H1 (cell line): Measurements from ENCODE around the gene ZNF581. TPM values are rescaled to one million over a fixed set of nuclear protein-coding genes. Genes with fewer than 3 reads are reported as not detected.
A peak's percentile ranks its signal among the peaks of the same experiment; 100 is the strongest.

Experiments used
- CTCF ChIA-PET: fragments of 300-600 bp; sonication (Branson Sonifier 250); formaldehyde crosslinking; loops from one replicate; lab custom pipeline; 2021; ENCODE audit not compliant: partially characterized antibody; lab: Charles Lee
- POLR2A ChIA-PET: fragments of 300-600 bp; sonication (Branson Sonifier 250); formaldehyde crosslinking; loops from one replicate; lab custom pipeline; 2021; ENCODE audit warnings: inconsistent platforms; ENCODE audit not compliant: partially characterized antibody; lab: Charles Lee
- DNase-seq, 2 experiments: peaks; one replicate each; pipeline versions ENCODE4 v3.0.0 to v3.0.0-alpha.2; 2010 to 2022; ENCODE audit warnings: low spot score in 2 of 2, low read depth in 1 of 2, mixed read lengths in 1 of 2
- FAIRE-seq: peaks from 2 replicates; lab custom pipeline; 2011; peaks lifted over from hg19 to GRCh38; lab: Jason Lieb, UNC
- H2AFZ ChIP-seq: 2 replicates; pipeline ENCODE4 v1.8.1; 2012; ENCODE audit warnings: low read length, inconsistent platforms
- H2AK5ac ChIP-seq: 2 replicates; pipeline ENCODE4 v1.6.1; 2013; ENCODE audit warnings: low read depth, low read length
- H2BK120ac ChIP-seq: replicated peaks from 2 replicates; pipeline ENCODE3; 2013; ENCODE audit warnings: low read depth, low read length, inconsistent platforms
- H2BK12ac ChIP-seq: 2 replicates; pipeline ENCODE4 v1.6.1; 2013; ENCODE audit warnings: low read depth, low read length
- H2BK15ac ChIP-seq: 2 replicates; pipeline ENCODE4 v1.6.1; 2013; ENCODE audit warnings: low read length
- H2BK20ac ChIP-seq: 2 replicates; pipeline ENCODE4 v1.6.1; 2013; ENCODE audit warnings: low read length
- H2BK5ac ChIP-seq: 2 replicates; pipeline ENCODE4 v1.6.1; 2013; ENCODE audit warnings: low read depth, low read length
- H3K14ac ChIP-seq: 2 replicates; pipeline ENCODE4 v1.6.1; 2013; ENCODE audit warnings: inconsistent platforms; ENCODE audit not compliant: insufficient read length
- H3K18ac ChIP-seq: 2 replicates; pipeline ENCODE4 v1.6.1; 2013; ENCODE audit warnings: low read length; ENCODE audit errors: extremely low read depth
- H3K23ac ChIP-seq: 2 replicates; pipeline ENCODE4 v1.6.1; 2013; ENCODE audit warnings: inconsistent platforms; ENCODE audit not compliant: insufficient read length
- H3K23me2 ChIP-seq: 2 replicates; pipeline ENCODE4 v1.6.1; 2013; ENCODE audit warnings: low read depth, low read length
- H3K27ac ChIP-seq: 2 replicates; pipeline ENCODE4 v1.6.1; 2011; ENCODE audit warnings: low read depth, low read length, inconsistent platforms
- H3K27me3 ChIP-seq, 4 experiments: replicated peaks in 1 of 4; 1 replicate in 1 of 4; 2 replicates in 3 of 4; pipeline versions ENCODE4 v1.6.1 to v1.8.1; 2011 to 2013; ENCODE audit warnings: low read length in 3 of 4, mild to moderate bottlenecking in 3 of 4, inconsistent platforms in 2 of 4, mixed read lengths in 2 of 4, moderate library complexity in 1 of 4; ENCODE audit not compliant: control insufficient read depth in 3 of 4, insufficient read depth in 3 of 4; ENCODE audit errors: extremely low read depth in 1 of 4
- H3K36me3 ChIP-seq, 4 experiments: 2 replicates each; pipeline versions ENCODE4 v1.6.1 to v1.8.1; 2011 to 2013; ENCODE audit warnings: mild to moderate bottlenecking in 4 of 4, low read length in 3 of 4, moderate library complexity in 2 of 4, control low read depth in 1 of 4, inconsistent platforms in 1 of 4; ENCODE audit not compliant: insufficient read depth in 4 of 4, control insufficient read depth in 2 of 4
- H3K4ac ChIP-seq: replicated peaks from 2 replicates; pipeline ENCODE3; 2013; ENCODE audit warnings: low read length, low read depth, mixed read lengths, inconsistent platforms; ENCODE audit not compliant: insufficient read length
- H3K4me1 ChIP-seq, 4 experiments: replicated peaks in 1 of 4; 1 replicate in 1 of 4; 2 replicates in 3 of 4; pipeline versions ENCODE4 v1.6.1 to v1.8.1; 2011 to 2013; ENCODE audit warnings: low read length in 3 of 4, inconsistent platforms in 2 of 4, mixed read lengths in 1 of 4; ENCODE audit not compliant: insufficient read depth in 4 of 4, control insufficient read depth in 3 of 4
- H3K4me2 ChIP-seq, 2 experiments: 2 replicates each; pipeline versions ENCODE4 v1.6.1 to v1.8.1; 2011 to 2013; ENCODE audit warnings: low read depth in 2 of 2, low read length in 2 of 2, control low read depth in 1 of 2, inconsistent platforms in 1 of 2, mild to moderate bottlenecking in 1 of 2; ENCODE audit not compliant: insufficient read depth in 1 of 2
- H3K4me3 ChIP-seq, 4 experiments: fragments of 200-600, 300-600 bp in 1 of 4; sonication (generic), shearing (Covaris generic), sonication (Bioruptor Twin) in 1 of 4; 2 replicates each; pipeline versions ENCODE4 v1.5.1 to v1.8.1; 2011 to 2016; ENCODE audit warnings: low read length in 4 of 4, low read depth in 3 of 4, control low read depth in 2 of 4, inconsistent platforms in 2 of 4, mild to moderate bottlenecking in 2 of 4, mixed read lengths in 1 of 4, moderate library complexity in 1 of 4; ENCODE audit not compliant: insufficient read depth in 2 of 4; ENCODE audit errors: extremely low read depth in 1 of 4
- H3K56ac ChIP-seq: replicated peaks from 2 replicates; pipeline ENCODE3; 2013; ENCODE audit warnings: low read depth, mild to moderate bottlenecking, mixed read lengths, low read length, inconsistent platforms; ENCODE audit not compliant: insufficient read length
- H3K79me1 ChIP-seq: 2 replicates; pipeline ENCODE4 v1.6.1; 2013; ENCODE audit warnings: low read depth, low read length, control low read depth
- H3K79me2 ChIP-seq, 2 experiments: 2 replicates each; pipeline versions ENCODE4 v1.6.1 to v1.8.1; 2012 to 2013; ENCODE audit warnings: low read length in 2 of 2, mild to moderate bottlenecking in 2 of 2, inconsistent platforms in 1 of 2; ENCODE audit not compliant: insufficient read depth in 2 of 2, control insufficient read depth in 1 of 2
- H3K9ac ChIP-seq, 4 experiments: replicated peaks in 1 of 4; 1 replicate in 1 of 4; 2 replicates in 3 of 4; pipeline versions ENCODE4 v1.6.1 to v1.8.1; 2011 to 2013; ENCODE audit warnings: low read depth in 3 of 4, low read length in 3 of 4, control low read depth in 2 of 4, mild to moderate bottlenecking in 2 of 4, moderate library complexity in 2 of 4, inconsistent platforms in 1 of 4; ENCODE audit errors: extremely low read depth in 1 of 4
- H3K9me3 ChIP-seq, 2 experiments: 2 replicates each; pipeline versions ENCODE4 v1.6.1 to v1.8.1; 2012 to 2013; ENCODE audit warnings: mild to moderate bottlenecking in 2 of 2, moderate library complexity in 2 of 2, control low read depth in 1 of 2, inconsistent platforms in 1 of 2, low read depth in 1 of 2, low read length in 1 of 2, mixed read lengths in 1 of 2; ENCODE audit not compliant: insufficient read depth in 2 of 2
- H4K20me1 ChIP-seq, 2 experiments: replicated peaks in 1 of 2; 2 replicates each; pipeline versions ENCODE3 to v1.8.1; 2011 to 2013; ENCODE audit warnings: inconsistent platforms in 2 of 2, low read length in 2 of 2, mild to moderate bottlenecking in 1 of 2; ENCODE audit not compliant: insufficient read depth in 2 of 2, control insufficient read depth in 1 of 2
- H4K5ac ChIP-seq: 2 replicates; pipeline ENCODE4 v1.6.1; 2013; ENCODE audit warnings: low read length, low read depth, mixed read lengths, inconsistent platforms; ENCODE audit not compliant: insufficient read length
- H4K8ac ChIP-seq: 2 replicates; pipeline ENCODE4 v1.8.0; 2013; ENCODE audit warnings: mild to moderate bottlenecking, moderate library complexity, low read length, inconsistent platforms; ENCODE audit not compliant: insufficient read depth; ENCODE audit errors: extremely low read depth
- H4K91ac ChIP-seq: replicated peaks from 2 replicates; pipeline ENCODE3; 2013; ENCODE audit warnings: low read length, mixed read lengths, inconsistent platforms; ENCODE audit not compliant: insufficient read length
- ASH2L ChIP-seq: fragments of 200-600, 300-600 bp; sonication (generic); IDR thresholded peaks from one replicate; pipeline ENCODE4 v1.7.1; 2017; ENCODE audit warnings: low read length
- BACH1 ChIP-seq: IDR thresholded peaks from 2 replicates; pipeline ENCODE4 v1.6.1; 2012; ENCODE audit warnings: low read length, improper control_type of control experiment
- BCL11A ChIP-seq, 2 experiments: IDR thresholded peaks; one replicate each; pipeline ENCODE4 v1.6.1; 2011; ENCODE audit warnings: low read depth in 2 of 2, low read length in 2 of 2, mild to moderate bottlenecking in 2 of 2
- CHD2 ChIP-seq: IDR thresholded peaks from 2 replicates; pipeline ENCODE4 v1.6.1; 2012; ENCODE audit warnings: low read length, improper control_type of control experiment
- GABPA ChIP-seq: IDR thresholded peaks from 2 replicates; pipeline ENCODE4 v1.6.1; 2011; ENCODE audit warnings: mild to moderate bottlenecking, low read length, moderate library complexity, borderline replicate concordance; ENCODE audit not compliant: insufficient read depth
- KDM1A ChIP-seq: fragments of 200-600, 300-600 bp; sonication (generic); IDR thresholded peaks from 2 replicates; pipeline ENCODE4 v1.7.1; 2016; ENCODE audit warnings: mild to moderate bottlenecking, low read length, borderline replicate concordance
- MAFK ChIP-seq: IDR thresholded peaks from 2 replicates; pipeline ENCODE4 v1.6.1; 2012; ENCODE audit warnings: low read depth, mild to moderate bottlenecking, improper control_type of control experiment, low read length
- POU5F1 ChIP-seq: IDR thresholded peaks from 2 replicates; pipeline ENCODE4 v1.6.1; 2011; ENCODE audit warnings: low read depth, mild to moderate bottlenecking, low read length, moderate library complexity
- RAD21 ChIP-seq, 2 experiments: IDR thresholded peaks in 1 of 2; conservative IDR thresholded peaks in 1 of 2; 2 replicates each; pipeline ENCODE4 v1.6.1; 2011; ENCODE audit warnings: low read depth in 2 of 2, low read length in 2 of 2, improper control_type of control experiment in 1 of 2, inconsistent platforms in 1 of 2, mild to moderate bottlenecking in 1 of 2, moderate library complexity in 1 of 2
- RFX5 ChIP-seq: IDR thresholded peaks from 2 replicates; pipeline ENCODE4 v1.6.1; 2011; ENCODE audit warnings: low read depth, low read length, improper control_type of control experiment, borderline replicate concordance
- SIX5 ChIP-seq: IDR thresholded peaks from 2 replicates; pipeline ENCODE4 v1.6.1; 2011; ENCODE audit warnings: mild to moderate bottlenecking, low read depth, low read length
- SP2 ChIP-seq: IDR thresholded peaks from 2 replicates; pipeline ENCODE4 v1.6.1; 2012; ENCODE audit warnings: mild to moderate bottlenecking, low read length, inconsistent platforms
- TBP ChIP-seq: IDR thresholded peaks from 2 replicates; pipeline ENCODE4 v1.6.1; 2011; ENCODE audit warnings: low read depth, low read length, improper control_type of control experiment
- WGBS, 2 experiments: shearing (Covaris generic) in 1 of 2; methylation state at CpG; one replicate each; pipeline versions ENCODE4 v1.1.6 to v1.1.7; 2013 to 2015; ENCODE audit warnings: low lambda C conversion rate in 2 of 2, mixed read lengths in 2 of 2, inconsistent platforms in 1 of 2, low coverage in 1 of 2, missing lambda C conversion rate in 1 of 2; ENCODE audit not compliant: insufficient replicate concordance in 2 of 2, insufficient coverage in 1 of 2, insufficient read length in 1 of 2; ENCODE audit errors: extremely low coverage in 1 of 2, missing lambda C conversion rate in 1 of 2; 5-methylcytosine and 5-hydroxymethylcytosine counted together
- polyA plus RNA-seq, 7 experiments: library from polyadenylated mRNA; depleted of rRNA in 3 of 7; stranded (reverse) in 5 of 7; unstranded in 2 of 7; fragments of >200 nt in 5 of 7; fragments of 200-250 nt in 2 of 7; gene quantifications; 1 replicate in 5 of 7; 2 replicates in 1 of 7; 4 replicates in 1 of 7; pipeline versions ENCODE4 v1.2.1 to v1.2.3, GENCODE V29; 2011 to 2013; ENCODE audit warnings: missing spikeins in 2 of 7, mixed read lengths in 2 of 7
- total RNA-seq: library from RNA; stranded (reverse); fragmentation: NEBNext Ultra II Directional; extraction: Animal tissue kit (Norgen Biotek cat#: 25700); gene quantifications from 2 replicates; pipeline ENCODE4 v1.2.1, GENCODE V29; 2021

The ZNF581 gene
- total and polyA plus RNA-seq, 2 of the 8 experiments (the other 6 are each of a cell fraction or from before 2014, with no cell fraction given), result 73.0 to 76.1 TPM

GRCh38 chr19:55632463-55632834 is 11.0 kb upstream of the ZNF581 start:
- Histone ChIP-seq H2AFZ (peak overlapping the region; percentile 45; the same call in 1 of the 2 replicates), H2BK120ac (no peak overlapping the region), H3K79me2 (peaks cover 4 to 22% of the 10 kb centered on the region in 2 experiments; a peak in 3 of 4 replicates), H3K9me3 (no peaks in the 10 kb centered on the region), H3K36me3 (no peaks in the 10 kb centered on the region), H4K91ac (no peak overlapping the region), H3K56ac (no peak overlapping the region), H3K4me3 (no peak overlapping the region), H3K27me3 (no peaks in the 10 kb centered on the region), H3K18ac (no peak overlapping the region), H4K8ac (no peak overlapping the region), H3K9ac (no peak overlapping the region; a peak in 1 of 7 replicates), H2BK15ac (no peak overlapping the region), H2BK12ac (no peak overlapping the region), H3K4me2 (no peak overlapping the region), H4K20me1 (peaks cover 3 to 7% of the 10 kb centered on the region in 2 experiments), H3K14ac (no peak overlapping the region), H3K27ac (no peak overlapping the region), H2BK5ac (no peak overlapping the region), H2AK5ac (no peak overlapping the region), H3K23ac (no peak overlapping the region), H4K5ac (no peak overlapping the region), H2BK20ac (no peak overlapping the region), H3K4me1 (peaks cover 3 to 6% (median 6%) of the 10 kb centered on the region in 4 experiments; a peak in 6 of 7 replicates), H3K4ac (no peak overlapping the region), H3K79me1 (peaks cover 13% of the 10 kb centered on the region), H3K23me2 (peaks cover 11% of the 10 kb centered on the region)
- POLR2A ChIA-PET, result interaction anchor here (0.7 to 8.8 kb wide), 11 partner anchors 14 to 229 kb away, joined by 3 to 96 read pairs (median 4); partner anchors contain the start of genes CCDC106, FIZ1, NAT14 and ZNF524
- FAIRE-seq, result peak; percentile 28
- CTCF ChIA-PET, result interaction anchor here (0.5 to 5.3 kb wide), 49 partner anchors 10 to 1159 kb away, joined by 3 to 56 read pairs (median 4); partner anchors contain the start of genes CCDC106, CDC42EP5, FIZ1 and ZNF784
- peak in 1 of 2 experiments; percentile 94 for DNase-seq
- 46% methylated on average over 3 of the region's 3 CpGs; no CpG with 5 or more reads in 1 of the 2 experiments for WGBS, 2 experiments
- TF ChIP-seq KDM1A, result no peak
- TF ChIP-seq ASH2L, result no peak
- peak; percentile 73 to 81 for TF ChIP-seq RAD21 (IDR thresholded peaks at IDR 0.05 in 1 of 2, conservative IDR thresholded peaks at IDR 0.05 in 1 of 2; ENCODE audit: low read depth in 2 of 2, low read length in 2 of 2)
- no peak for TF ChIP-seq RFX5
- no peak for TF ChIP-seq SIX5
- TF ChIP-seq SP2, result no peak
- TF ChIP-seq TBP, result no peak
- no peak for TF ChIP-seq CHD2
- TF ChIP-seq BACH1, result no peak
- no peak for TF ChIP-seq GABPA
- TF ChIP-seq POU5F1, result no peak
- no peak for TF ChIP-seq BCL11A (IDR thresholded peaks at IDR 0.05; ENCODE audit: low read depth in 2 of 2, low read length in 2 of 2)
- no peak for TF ChIP-seq MAFK
